PFSK-1 (cell line): ENCODE results near the gene NRAS.

Source experiments
- POLR2AphosphoS5 ChIP-seq: IDR thresholded peaks from 2 replicates; pipeline ENCODE4 v1.6.1; 2012; ENCODE audit warnings: low read depth, mild to moderate bottlenecking, control low read depth, low read length, moderate library complexity
- TAF1 ChIP-seq: IDR thresholded peaks from 2 replicates; pipeline ENCODE4 v1.6.1; 2012; ENCODE audit warnings: low read length, control low read depth, borderline replicate concordance; ENCODE audit not compliant: insufficient read depth

- TF ChIP-seq TAF1 (no peak), POLR2AphosphoS5 (no peak)
Observed at GRCh38 chr1:114666954-114667353, 49.6 kb downstream of the NRAS start.
